Cardiac muscle cell (in vitro differentiated cells and primary cell): ENCODE measurements around the gene GNB2. TPM values are rescaled to one million over a fixed set of nuclear protein-coding genes. Genes with fewer than 3 reads are reported as not detected.

ENCODE experiments used
- DNase-seq, 2 donors: peaks; one replicate each; pipeline versions ENCODE4 v3.0.0 to v3.0.0-alpha.2; 2010 to 2017; ENCODE audit warnings: low read depth in 1 of 2, low spot score in 1 of 2
- H3K27ac ChIP-seq: fragments of 200-600 bp; sonication (generic); 2 replicates; pipeline ENCODE4 v1.5.1; 2016
- H3K27me3 ChIP-seq: fragments of 200-600 bp; sonication (generic); 2 replicates; pipeline ENCODE4 v1.6.0; 2016; ENCODE audit warnings: control low read depth
- H3K36me3 ChIP-seq: fragments of 200-600 bp; sonication (generic); 2 replicates; pipeline ENCODE4 v1.5.1; 2016; ENCODE audit warnings: control low read depth
- H3K4me1 ChIP-seq: fragments of 200-600 bp; sonication (generic); 2 replicates; pipeline ENCODE4 v1.8.1; 2017; ENCODE audit warnings: low read depth, mild to moderate bottlenecking, mixed run types
- H3K4me3 ChIP-seq: fragments of 200-600 bp; sonication (generic); 2 replicates; pipeline ENCODE4 v1.5.1; 2016; ENCODE audit warnings: mild to moderate bottlenecking
- H3K9me3 ChIP-seq: fragments of 200-600 bp; sonication (generic); 2 replicates; pipeline ENCODE4 v1.5.1; 2017; ENCODE audit warnings: low read depth, mild to moderate bottlenecking, control low read depth
- CTCF ChIP-seq: IDR thresholded peaks from 2 replicates; pipeline ENCODE4 v1.5.1; 2012; ENCODE audit warnings: low read depth, mild to moderate bottlenecking, low read length
- polyA plus RNA-seq: library from polyadenylated mRNA; unstranded; fragments of >200 nt; fragmentation: Nextera tagmentation; extraction: Ambion mirVana; gene quantifications from 2 replicates; pipeline ENCODE4 v1.2.1, GENCODE V29; 2016
- total RNA-seq: library from RNA; depleted of rRNA; stranded (reverse); fragments of >200 nt; gene quantifications from 2 replicates; pipeline ENCODE4 v1.2.3, GENCODE V29; 2016

The GNB2 gene
- total and polyA plus RNA-seq, 2 experiments from 2014 or later, result 234 to 241 TPM

- Histone ChIP-seq H3K4me3 (peak overlapping the region; percentile 96), H3K36me3 (peaks cover 22% of the 10 kb centered on the region), H3K27ac (no peak overlapping the region), H3K4me1 (peaks cover 4% of the 10 kb centered on the region), H3K27me3 (no peaks in the 10 kb centered on the region), H3K9me3 (no peaks in the 10 kb centered on the region)
- DNase-seq, result peak; percentile 34 to 76
- no peak for TF ChIP-seq CTCF
Measured at GRCh38 chr7:100675581-100676350, 2.2 kb downstream of the GNB2 start.

GRCh38 chr7:100676501-100677306 is 3.2 kb downstream of the GNB2 start:
- no peak for DNase-seq
- Histone ChIP-seq H3K27me3 (no peaks in the 10 kb centered on the region), H3K4me3 (no peak overlapping the region), H3K9me3 (no peaks in the 10 kb centered on the region), H3K27ac (no peak overlapping the region), H3K4me1 (peaks cover 4% of the 10 kb centered on the region), H3K36me3 (peaks cover 28% of the 10 kb centered on the region)
- TF ChIP-seq CTCF, result no peak

- peaks cover 4% of the 10 kb centered on the region for H3K4me1 ChIP-seq
- H3K27ac ChIP-seq, result no peak overlapping the region
- H3K27me3 ChIP-seq, result no peaks in the 10 kb centered on the region
- peaks cover 31% of the 10 kb centered on the region for H3K36me3 ChIP-seq
- no peak overlapping the region for H3K4me3 ChIP-seq
- no peak for TF ChIP-seq CTCF
- no peak for DNase-seq
- H3K9me3 ChIP-seq, result no peaks in the 10 kb centered on the region
Measured at GRCh38 chr7:100677308-100678267, 4.0 kb downstream of the GNB2 start.

- Histone ChIP-seq H3K4me3 (no peak overlapping the region), H3K27ac (peak overlapping the region; percentile 68), H3K36me3 (peaks cover 34% of the 10 kb centered on the region), H3K9me3 (no peaks in the 10 kb centered on the region), H3K4me1 (peaks cover 4% of the 10 kb centered on the region), H3K27me3 (no peaks in the 10 kb centered on the region)
- no peak for TF ChIP-seq CTCF
- DNase-seq, result no peak
Measured at GRCh38 chr7:100678291-100678984, 4.9 kb downstream of the GNB2 start.
